ES-I3 (cell line): ENCODE data around the gene VDR.

Experiments
- H3K36me3 ChIP-seq: 2 replicates; pipeline ENCODE4 v1.6.1; 2013; ENCODE audit warnings: mild to moderate bottlenecking, low read length, control low read depth, moderate library complexity; ENCODE audit not compliant: insufficient read depth
- H3K4me1 ChIP-seq: 2 replicates; pipeline ENCODE4 v1.6.1; 2013; ENCODE audit warnings: mild to moderate bottlenecking, control low read depth, low read length; ENCODE audit not compliant: insufficient read depth
- H3K9ac ChIP-seq: 2 replicates; pipeline ENCODE4 v1.6.1; 2013; ENCODE audit warnings: low read depth, mild to moderate bottlenecking, low read length, moderate library complexity
- H3K9me3 ChIP-seq: 2 replicates; pipeline ENCODE4 v1.6.1; 2013; ENCODE audit warnings: mild to moderate bottlenecking, low read length, moderate library complexity; ENCODE audit not compliant: control insufficient read depth, insufficient read depth

Gene VDR

GRCh38 chr12:47835006-47835830, 69.6 kb downstream of the VDR start:
- no peaks in the 10 kb centered on the region for H3K9me3 ChIP-seq
- H3K9ac ChIP-seq, result no peak overlapping the region
- peaks cover 22% of the 10 kb centered on the region for H3K4me1 ChIP-seq
- no peaks in the 10 kb centered on the region for H3K36me3 ChIP-seq

DNA sequence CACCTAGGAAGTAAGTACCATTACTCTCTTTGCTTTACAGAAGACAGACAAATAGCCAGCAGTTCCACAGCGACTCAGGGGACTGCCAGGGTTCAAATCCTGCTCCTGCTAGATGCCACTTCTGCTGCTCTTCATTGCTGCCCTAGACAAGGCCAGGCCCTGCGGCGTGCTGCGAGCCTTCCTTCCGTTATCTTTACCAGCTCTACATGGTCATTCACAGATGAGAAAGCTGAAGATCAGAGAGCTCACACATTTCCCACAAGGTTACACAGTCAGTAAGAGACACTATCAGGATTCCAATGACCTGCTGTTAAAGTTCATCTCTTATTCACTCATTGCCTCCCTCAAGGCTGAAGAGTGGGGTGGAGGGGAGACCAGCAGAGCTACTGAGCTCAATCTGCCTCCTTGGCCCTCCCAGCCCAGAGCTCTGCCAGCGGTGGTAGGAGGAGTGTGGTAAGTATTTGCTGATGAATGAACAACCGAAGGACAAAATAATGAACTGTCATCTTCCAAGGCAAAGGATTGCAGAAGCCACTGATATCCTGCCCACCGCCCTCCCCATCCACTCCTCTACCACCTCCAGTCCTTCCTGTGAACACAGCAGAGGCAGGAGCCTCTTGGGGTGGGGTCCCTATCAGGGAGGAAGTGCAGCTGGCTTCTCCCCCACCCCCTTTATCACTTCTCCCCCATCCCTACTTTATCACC, 70.4 kb downstream of the VDR start:
- Histone ChIP-seq H3K9ac (no peak overlapping the region), H3K36me3 (no peaks in the 10 kb centered on the region), H3K9me3 (no peaks in the 10 kb centered on the region), H3K4me1 (peaks cover 25% of the 10 kb centered on the region)

- Histone ChIP-seq H3K9me3 (no peaks in the 10 kb centered on the region), H3K36me3 (no peaks in the 10 kb centered on the region), H3K9ac (no peak overlapping the region), H3K4me1 (peaks cover 24% of the 10 kb centered on the region)
Observed at GRCh38 chr12:47833591-47834012, 71.2 kb downstream of the VDR start.

DNA sequence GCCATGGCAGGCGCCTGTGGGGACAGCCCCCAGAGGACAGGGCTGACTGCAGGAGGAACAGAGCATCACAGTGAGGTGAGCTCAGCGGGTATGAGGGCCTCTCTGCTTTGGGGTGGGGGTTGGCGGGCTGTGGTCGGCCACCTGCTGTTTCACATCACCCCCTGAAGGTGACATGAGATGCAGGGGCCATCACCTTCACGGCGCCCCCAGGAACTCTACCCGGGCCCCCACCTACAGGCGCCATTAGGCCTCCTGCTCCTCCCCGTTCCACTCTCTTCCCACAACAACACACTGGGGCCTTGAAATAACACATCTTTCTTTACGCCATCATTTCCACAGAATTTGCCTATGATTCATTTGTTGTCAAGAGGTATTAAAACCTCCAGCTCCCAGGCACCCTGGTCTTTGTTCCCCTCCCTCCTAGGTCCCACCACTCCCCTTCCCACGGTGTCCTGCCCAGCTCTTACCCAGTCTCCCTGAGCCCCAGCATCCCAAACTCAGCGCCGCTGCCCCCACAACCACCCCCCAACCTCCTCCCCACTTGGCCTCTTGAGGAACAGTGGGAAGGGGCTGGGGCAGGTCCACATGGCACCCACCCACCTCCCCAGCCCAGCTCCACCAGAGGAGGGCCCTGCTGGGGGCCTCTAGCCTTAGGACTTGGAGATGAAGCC, 72.4 kb downstream of the VDR start:
- H3K36me3 ChIP-seq, result no peaks in the 10 kb centered on the region
- no peak overlapping the region for H3K9ac ChIP-seq
- peaks cover 26% of the 10 kb centered on the region for H3K4me1 ChIP-seq
- H3K9me3 ChIP-seq, result no peaks in the 10 kb centered on the region

GRCh38 chr12:47829584-47829983, 75.2 kb downstream of the VDR start:
- Histone ChIP-seq H3K4me1 (peaks cover 28% of the 10 kb centered on the region), H3K9me3 (no peaks in the 10 kb centered on the region), H3K9ac (no peak overlapping the region; the same call in 1 of the 2 replicates), H3K36me3 (no peaks in the 10 kb centered on the region)

- Histone ChIP-seq H3K9ac (peak overlapping the region; percentile 22; the same call in 1 of the 2 replicates), H3K4me1 (peaks cover 27% of the 10 kb centered on the region), H3K9me3 (no peaks in the 10 kb centered on the region), H3K36me3 (no peaks in the 10 kb centered on the region)
Observed at GRCh38 chr12:47828976-47829482, 75.8 kb downstream of the VDR start.

DNA sequence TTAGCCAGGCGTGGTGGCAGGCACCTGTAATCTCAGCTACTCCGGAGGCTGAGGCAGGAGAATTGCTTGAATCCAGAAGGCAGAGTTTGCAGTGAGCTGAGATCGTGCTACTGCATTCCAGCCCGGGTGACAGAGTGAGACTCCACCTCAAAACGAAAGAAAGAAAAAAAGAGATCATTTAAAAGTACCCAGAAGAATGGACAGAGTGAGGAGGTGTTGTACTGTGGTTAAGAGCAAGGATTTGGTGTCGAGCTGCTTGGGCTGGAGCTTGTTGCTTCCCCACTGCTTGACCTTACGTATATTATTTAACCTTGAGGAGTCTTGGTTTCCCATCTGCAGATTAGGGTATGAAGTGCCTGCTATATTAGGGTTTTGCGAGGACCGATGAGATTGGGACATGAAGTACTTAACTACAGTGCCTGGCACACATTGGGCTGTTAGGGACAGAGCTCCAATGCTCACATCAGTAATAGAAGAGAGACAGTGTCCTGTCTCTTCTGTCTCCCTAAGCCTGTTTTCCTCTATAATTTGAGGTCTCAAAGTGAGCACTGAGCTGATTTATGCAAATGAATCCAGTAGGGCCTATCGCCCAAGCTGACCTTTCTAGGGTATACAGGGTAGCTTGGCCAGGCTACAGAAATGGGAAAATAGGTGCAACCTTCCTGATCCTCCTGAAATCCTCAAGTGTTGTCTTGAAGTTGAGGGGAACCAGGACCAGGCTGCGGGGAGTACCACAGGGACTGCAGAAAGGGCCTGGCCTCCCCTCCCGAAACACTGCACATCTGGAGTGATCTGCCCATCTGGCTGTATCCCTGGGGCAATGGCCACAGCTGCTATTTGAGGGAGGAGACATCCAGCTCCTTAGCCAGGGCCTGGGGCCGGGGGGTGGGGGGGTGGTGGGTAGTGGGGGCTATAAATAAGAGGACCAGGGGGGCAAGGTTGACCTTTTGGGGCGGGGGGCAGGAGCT, 76.5 kb downstream of the VDR start:
- peaks cover 27% of the 10 kb centered on the region for H3K4me1 ChIP-seq
- H3K36me3 ChIP-seq, result no peaks in the 10 kb centered on the region
- H3K9ac ChIP-seq, result no peak overlapping the region
- no peaks in the 10 kb centered on the region for H3K9me3 ChIP-seq

- peaks cover 51% of the 10 kb centered on the region for H3K4me1 ChIP-seq
- no peaks in the 10 kb centered on the region for H3K9me3 ChIP-seq
- H3K9ac ChIP-seq, result no peak overlapping the region
- H3K36me3 ChIP-seq, result no peaks in the 10 kb centered on the region
Observed at GRCh38 chr12:47825173-47825639, 79.6 kb downstream of the VDR start.

DNA sequence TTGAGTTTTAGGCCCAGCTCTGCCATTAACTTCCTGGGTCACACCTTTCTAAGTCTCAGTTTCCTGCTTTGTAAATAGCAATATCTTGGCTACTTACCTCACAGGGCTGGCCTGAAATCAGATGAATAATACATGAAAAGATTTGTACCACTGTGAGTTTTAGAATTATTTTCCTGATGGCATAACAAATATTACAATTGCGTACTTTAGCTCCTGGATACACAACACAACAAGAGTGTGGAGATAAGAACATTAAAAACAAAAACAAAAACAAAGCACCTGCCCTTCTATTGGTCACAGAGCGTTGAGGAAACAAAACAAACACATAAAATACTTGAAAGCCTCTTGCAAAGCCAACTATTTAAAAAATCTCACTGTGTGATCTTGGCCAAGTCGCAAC, 80.2 kb downstream of the VDR start:
- Histone ChIP-seq H3K4me1 (peaks cover 51% of the 10 kb centered on the region), H3K9ac (no peak overlapping the region), H3K9me3 (no peaks in the 10 kb centered on the region), H3K36me3 (no peaks in the 10 kb centered on the region)

GRCh38 chr12:47824198-47824597, 80.6 kb downstream of the VDR start:
- Histone ChIP-seq H3K9me3 (no peaks in the 10 kb centered on the region), H3K36me3 (no peaks in the 10 kb centered on the region), H3K4me1 (peaks cover 47% of the 10 kb centered on the region), H3K9ac (no peak overlapping the region)

- no peaks in the 10 kb centered on the region for H3K36me3 ChIP-seq
- H3K9ac ChIP-seq, result no peak overlapping the region
- H3K4me1 ChIP-seq, result peaks cover 45% of the 10 kb centered on the region
- no peaks in the 10 kb centered on the region for H3K9me3 ChIP-seq
Observed at GRCh38 chr12:47823422-47824086, 81.2 kb downstream of the VDR start.

- Histone ChIP-seq H3K36me3 (no peaks in the 10 kb centered on the region), H3K9me3 (no peaks in the 10 kb centered on the region), H3K4me1 (peaks cover 44% of the 10 kb centered on the region), H3K9ac (no peak overlapping the region)
Observed at GRCh38 chr12:47822863-47823262, 81.9 kb downstream of the VDR start.

- H3K36me3 ChIP-seq, result no peaks in the 10 kb centered on the region
- no peak overlapping the region for H3K9ac ChIP-seq
- H3K4me1 ChIP-seq, result peaks cover 48% of the 10 kb centered on the region
- H3K9me3 ChIP-seq, result no peaks in the 10 kb centered on the region
Observed at GRCh38 chr12:47822401-47822800, 82.4 kb downstream of the VDR start.
